OCI-LY3 (cell line): ENCODE data around the gene TMEM89.

Source experiments
- H2AFZ ChIP-seq: fragments of 200-600, 300-600 bp; shearing (Covaris generic); 2 replicates; pipeline ENCODE4 v1.6.0; 2014; ENCODE audit warnings: antibody characterized with exemption, low read depth, low read length
- H3K27ac ChIP-seq: fragments of 200-600, 300-600 bp; sonication (generic); 2 replicates; pipeline ENCODE4 v1.5.1; 2014; ENCODE audit warnings: mild to moderate bottlenecking, low read length, moderate library complexity, mixed read lengths
- H3K27me3 ChIP-seq: fragments of 200-600, 300-600 bp; sonication (generic); 2 replicates; pipeline ENCODE4 v1.6.1; 2014; ENCODE audit warnings: low read depth, low read length, mixed read lengths
- H3K36me3 ChIP-seq: fragments of 200-600, 300-600 bp; sonication (generic); replicated peaks from 2 replicates; pipeline ENCODE3; 2014; ENCODE audit warnings: low read depth, low read length, mixed read lengths
- H3K4me1 ChIP-seq: fragments of 300-600, 200-600 bp; sonication (generic); 2 replicates; pipeline ENCODE4 v1.6.1; 2014; ENCODE audit warnings: low read length, mixed read lengths
- H3K4me2 ChIP-seq: fragments of 200-600, 300-600 bp; sonication (generic); 2 replicates; pipeline ENCODE4 v1.6.1; 2014; ENCODE audit warnings: low read length, mixed read lengths
- H3K4me3 ChIP-seq: fragments of 300-600, 200-600 bp; sonication (generic); 2 replicates; pipeline ENCODE4 v1.5.1; 2014; ENCODE audit warnings: antibody characterized with exemption, mild to moderate bottlenecking, low read length, moderate library complexity
- H3K79me2 ChIP-seq: fragments of 300-600, 200-600 bp; shearing (Covaris generic); 2 replicates; pipeline ENCODE4 v1.6.1; 2014; ENCODE audit warnings: mild to moderate bottlenecking, low read length, mixed read lengths
- H3K9ac ChIP-seq: fragments of 300-600, 200-600 bp; shearing (Covaris generic); 2 replicates; pipeline ENCODE4 v1.6.0; 2014; ENCODE audit warnings: mild to moderate bottlenecking, low read length, moderate library complexity
- H3K9me3 ChIP-seq: fragments of 200-600, 300-600 bp; shearing (Covaris generic); 2 replicates; pipeline ENCODE4 v1.6.1; 2014; ENCODE audit warnings: low read length, mixed read lengths; ENCODE audit not compliant: insufficient read depth
- H4K20me1 ChIP-seq: fragments of 200-600, 300-600 bp; sonication (generic); 2 replicates; pipeline ENCODE4 v1.6.1; 2016; ENCODE audit warnings: low read length, mixed read lengths; ENCODE audit not compliant: insufficient read depth
- CTCF ChIP-seq: fragments of 200-600, 300-600 bp; sonication (generic); IDR thresholded peaks from 2 replicates; pipeline ENCODE4 v1.5.1; 2014; ENCODE audit warnings: antibody characterized with exemption, low read length, low read depth
- EZH2phosphoT487 ChIP-seq: fragments of 200-600 bp; shearing (Covaris generic); IDR thresholded peaks from 2 replicates; pipeline ENCODE4 v1.6.1; 2018; ENCODE audit warnings: antibody characterized with exemption, mixed run types, low read depth

Gene TMEM89

GRCh38 chr3:48571938-48572337 lies 49.6 kb downstream of the TMEM89 start:
- Histone ChIP-seq H4K20me1 (no peaks in the 10 kb centered on the region), H3K27ac (no peak overlapping the region), H3K36me3 (no peaks in the 10 kb centered on the region), H3K9me3 (no peaks in the 10 kb centered on the region), H3K27me3 (no peaks in the 10 kb centered on the region), H3K9ac (no peak overlapping the region), H2AFZ (no peak overlapping the region), H3K4me1 (no peaks in the 10 kb centered on the region), H3K4me2 (no peak overlapping the region), H3K79me2 (no peaks in the 10 kb centered on the region), H3K4me3 (no peak overlapping the region)
- no peak for TF ChIP-seq EZH2phosphoT487
- TF ChIP-seq CTCF, result no peak
